NT2/D1 (cell line): Measurements from ENCODE around the gene INVS.

ENCODE experiments used
- DNase-seq: peaks from one replicate; pipeline ENCODE4 v3.0.0-alpha.2; 2011; ENCODE audit warnings: low read depth, low spot score
- H3K27me3 ChIP-seq: 2 replicates; pipeline ENCODE4 v1.6.0; 2011; ENCODE audit warnings: mild to moderate bottlenecking; ENCODE audit not compliant: insufficient read length, insufficient read depth
- H3K36me3 ChIP-seq: 2 replicates; pipeline ENCODE4 v1.6.1; 2011; ENCODE audit warnings: mild to moderate bottlenecking, low read length, mixed read lengths; ENCODE audit not compliant: insufficient read depth, insufficient read length
- H3K4me1 ChIP-seq: 2 replicates; pipeline ENCODE4 v1.5.1; 2011; ENCODE audit not compliant: insufficient read depth, insufficient read length
- H3K4me3 ChIP-seq: 2 replicates; pipeline ENCODE4 v1.5.1; 2011; ENCODE audit warnings: low read depth; ENCODE audit not compliant: insufficient read length
- H3K9ac ChIP-seq: 2 replicates; pipeline ENCODE4 v1.6.0; 2011; ENCODE audit warnings: low read depth; ENCODE audit not compliant: insufficient read length
- H3K9me3 ChIP-seq: 2 replicates; pipeline ENCODE4 v1.5.1; 2011; ENCODE audit warnings: mild to moderate bottlenecking, low read length; ENCODE audit not compliant: insufficient read depth
- SUZ12 ChIP-seq: IDR thresholded peaks from 2 replicates; pipeline ENCODE4 v1.6.1; 2011; ENCODE audit not compliant: insufficient read length, insufficient read depth; ENCODE audit errors: extremely low read depth
- YY1 ChIP-seq: IDR thresholded peaks from 2 replicates; pipeline ENCODE4 v1.6.1; 2011; ENCODE audit not compliant: insufficient read length, insufficient read depth
- ZNF274 ChIP-seq: IDR thresholded peaks from 2 replicates; pipeline ENCODE4 v1.6.1; 2011; ENCODE audit warnings: mild to moderate bottlenecking, low read depth, low read length

The INVS gene

GRCh38 chr9:100150214-100150613 is 51.2 kb downstream of the INVS start:
- Histone ChIP-seq H3K36me3 (no peaks in the 10 kb centered on the region), H3K27me3 (no peaks in the 10 kb centered on the region), H3K9ac (no peak overlapping the region), H3K4me3 (no peak overlapping the region), H3K9me3 (no peaks in the 10 kb centered on the region), H3K4me1 (no peaks in the 10 kb centered on the region)
- no peak for TF ChIP-seq ZNF274
- TF ChIP-seq YY1 = no peak
- TF ChIP-seq SUZ12 = no peak
- no peak for DNase-seq

GRCh38 chr9:100160021-100160420 is 61.0 kb downstream of the INVS start:
- H3K27me3 ChIP-seq = no peaks in the 10 kb centered on the region
- TF ChIP-seq YY1 = no peak
- TF ChIP-seq SUZ12 = no peak
- TF ChIP-seq ZNF274 = no peak
- H3K4me3 ChIP-seq = no peak overlapping the region
- DNase-seq = no peak
- H3K4me1 ChIP-seq = no peaks in the 10 kb centered on the region
- no peaks in the 10 kb centered on the region for H3K36me3 ChIP-seq
- no peak overlapping the region for H3K9ac ChIP-seq
- no peaks in the 10 kb centered on the region for H3K9me3 ChIP-seq

GRCh38 chr9:100167176-100167575 is 68.1 kb downstream of the INVS start:
- no peak for DNase-seq
- TF ChIP-seq SUZ12 = no peak
- TF ChIP-seq YY1 = no peak
- no peak for TF ChIP-seq ZNF274
- Histone ChIP-seq H3K36me3 (no peaks in the 10 kb centered on the region), H3K27me3 (no peaks in the 10 kb centered on the region), H3K4me3 (no peak overlapping the region), H3K9me3 (no peaks in the 10 kb centered on the region), H3K4me1 (no peaks in the 10 kb centered on the region), H3K9ac (no peak overlapping the region)

DNA sequence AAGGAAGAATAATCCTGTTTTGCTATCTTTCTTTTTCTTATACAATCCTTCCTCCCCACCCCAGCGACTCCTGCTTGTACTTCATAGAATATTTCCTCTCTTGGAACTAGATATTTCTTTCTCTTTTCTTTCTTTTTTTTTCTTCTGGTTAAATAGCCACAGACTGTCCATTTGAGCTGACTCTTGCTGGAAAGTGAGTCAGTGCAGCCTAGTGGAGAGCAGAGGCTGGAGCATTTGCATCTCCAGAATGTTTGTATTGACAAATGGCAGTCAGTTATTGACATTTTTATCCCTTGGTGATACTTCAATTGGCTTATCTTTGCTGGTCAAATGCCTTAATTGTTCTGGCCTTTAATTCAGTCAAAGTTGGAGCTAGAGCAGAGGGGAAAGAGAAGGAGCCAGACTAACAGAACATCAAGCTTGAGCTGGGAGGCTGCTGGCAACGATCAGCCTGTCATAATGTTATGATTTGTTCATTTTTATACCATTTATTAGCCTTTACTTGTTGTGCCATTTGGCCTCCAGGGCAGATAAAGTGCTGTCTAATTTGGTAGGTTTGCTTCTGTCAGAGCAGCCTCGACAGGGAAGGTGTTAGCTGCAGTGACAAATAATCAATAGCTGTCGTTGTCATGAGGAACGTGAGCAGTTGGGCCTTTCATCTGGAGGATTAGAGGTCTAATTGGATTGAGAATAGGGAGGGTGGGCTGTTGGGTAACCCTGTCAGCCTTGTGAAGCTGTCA is 69.0 kb downstream of the INVS start:
- Histone ChIP-seq H3K27me3 (no peaks in the 10 kb centered on the region), H3K36me3 (no peaks in the 10 kb centered on the region), H3K9ac (no peak overlapping the region), H3K4me3 (no peak overlapping the region), H3K9me3 (no peaks in the 10 kb centered on the region), H3K4me1 (no peaks in the 10 kb centered on the region)
- no peak for DNase-seq
- TF ChIP-seq YY1 = no peak
- TF ChIP-seq ZNF274 = no peak
- TF ChIP-seq SUZ12 = no peak

DNA sequence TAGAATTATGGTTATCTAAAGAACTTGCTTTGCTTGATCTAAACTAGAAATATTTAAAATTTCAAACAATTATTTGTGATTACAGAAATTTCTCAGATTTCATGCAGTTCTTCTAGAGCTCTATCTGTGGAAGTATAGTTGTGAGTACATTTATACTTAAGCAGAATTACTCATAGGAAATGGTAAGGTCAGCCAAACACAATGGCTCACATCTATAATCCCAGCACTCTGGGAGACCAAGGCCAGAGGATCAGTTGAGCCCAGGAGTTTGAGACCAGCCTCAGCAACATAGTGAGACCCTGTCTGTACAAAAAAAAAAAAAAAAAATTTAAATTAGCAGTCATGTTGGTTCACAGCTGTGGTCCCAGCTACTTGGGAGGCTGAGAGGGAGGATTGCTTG is 71.0 kb downstream of the INVS start:
- no peak for DNase-seq
- Histone ChIP-seq H3K4me3 (no peak overlapping the region), H3K36me3 (no peaks in the 10 kb centered on the region), H3K9ac (no peak overlapping the region), H3K9me3 (no peaks in the 10 kb centered on the region), H3K4me1 (no peaks in the 10 kb centered on the region), H3K27me3 (no peaks in the 10 kb centered on the region)
- TF ChIP-seq SUZ12 = no peak
- TF ChIP-seq YY1 = no peak
- no peak for TF ChIP-seq ZNF274

GRCh38 chr9:100170556-100170955 is 71.5 kb downstream of the INVS start:
- Histone ChIP-seq H3K9me3 (no peaks in the 10 kb centered on the region), H3K4me3 (no peak overlapping the region), H3K9ac (no peak overlapping the region), H3K27me3 (no peaks in the 10 kb centered on the region), H3K36me3 (no peaks in the 10 kb centered on the region), H3K4me1 (no peaks in the 10 kb centered on the region)
- no peak for DNase-seq
- TF ChIP-seq ZNF274 = no peak
- no peak for TF ChIP-seq YY1
- TF ChIP-seq SUZ12 = no peak

- Histone ChIP-seq H3K9me3 (peaks cover 22% of the 10 kb centered on the region), H3K9ac (no peak overlapping the region), H3K36me3 (no peaks in the 10 kb centered on the region), H3K4me3 (no peak overlapping the region), H3K27me3 (no peaks in the 10 kb centered on the region), H3K4me1 (no peaks in the 10 kb centered on the region)
- DNase-seq = no peak
- TF ChIP-seq SUZ12 = no peak
- no peak for TF ChIP-seq ZNF274
- TF ChIP-seq YY1 = no peak
Measured at GRCh38 chr9:100186356-100186755, 87.3 kb downstream of the INVS start.

GRCh38 chr9:100190339-100190738 is 91.3 kb downstream of the INVS start:
- no peaks in the 10 kb centered on the region for H3K27me3 ChIP-seq
- peaks cover 28% of the 10 kb centered on the region for H3K9me3 ChIP-seq

More at GRCh38 chr9:100190339-100190738, 91.3 kb downstream of the INVS start:
- H3K4me3 ChIP-seq = no peak overlapping the region
- no peaks in the 10 kb centered on the region for H3K36me3 ChIP-seq
- TF ChIP-seq ZNF274 (no peak), YY1 (no peak), SUZ12 (no peak)
- no peak for DNase-seq
- no peaks in the 10 kb centered on the region for H3K4me1 ChIP-seq
- H3K9ac ChIP-seq = no peak overlapping the region
